WTC11 (cell line): ENCODE results near the gene SND1.

Experiments
- CREB1 ChIP-seq: sonication (generic); formaldehyde crosslinking; IDR thresholded peaks from 2 replicates; pipeline ENCODE4 v1.8.0; 2023; ENCODE audit warnings: mild to moderate bottlenecking, missing genetic modification reagents
- E2F4 ChIP-seq: sonication (generic); formaldehyde crosslinking; IDR thresholded peaks from 2 replicates; pipeline ENCODE4 v1.8.1; 2022; ENCODE audit warnings: low read depth, mild to moderate bottlenecking, moderate library complexity, missing genetic modification reagents, borderline replicate concordance
- EMX1 ChIP-seq: fragments of 250-450 bp; sonication (Bioruptor Pico); IDR thresholded peaks from 2 replicates; pipeline ENCODE4 v1.8.0; 2021; ENCODE audit warnings: mild to moderate bottlenecking
- GABPB1 ChIP-seq: sonication (generic); formaldehyde crosslinking; IDR thresholded peaks from 2 replicates; pipeline ENCODE4 v1.8.1; 2023; ENCODE audit warnings: mild to moderate bottlenecking, missing genetic modification reagents
- HMGXB4 ChIP-seq: sonication (generic); formaldehyde crosslinking; IDR thresholded peaks from 2 replicates; pipeline ENCODE4 v1.8.1; 2023; ENCODE audit warnings: mild to moderate bottlenecking, moderate library complexity, missing genetic modification reagents
- KAT7 ChIP-seq: sonication (generic); formaldehyde crosslinking; IDR thresholded peaks from 2 replicates; pipeline ENCODE4 v1.8.1; 2023; ENCODE audit warnings: missing genetic modification reagents, mild to moderate bottlenecking, borderline replicate concordance
- RORB ChIP-seq: fragments of 250-450 bp; sonication (Bioruptor Pico); IDR thresholded peaks from 2 replicates; pipeline ENCODE4 v1.9.0; 2021; ENCODE audit warnings: mild to moderate bottlenecking
- SP1 ChIP-seq: sonication (generic); formaldehyde crosslinking; conservative IDR thresholded peaks from 2 replicates; pipeline ENCODE4 v1.8.1; 2022; ENCODE audit warnings: missing genetic modification reagents
- STAT6 ChIP-seq: sonication (generic); formaldehyde crosslinking; conservative IDR thresholded peaks from 2 replicates; pipeline ENCODE4 v1.8.1; 2023; ENCODE audit warnings: mild to moderate bottlenecking, low read depth, missing genetic modification reagents, moderate library complexity
- ZNF138 ChIP-seq: sonication (generic); formaldehyde crosslinking; conservative IDR thresholded peaks from 2 replicates; pipeline ENCODE4 v1.8.1; 2022; ENCODE audit warnings: mild to moderate bottlenecking, moderate library complexity, missing genetic modification reagents
- TF ChIP-seq, protein P1 (sequence below): fragments of 200-600 bp; IDR thresholded peaks from 2 replicates; pipeline ENCODE4 v1.8.0; 2022; ENCODE audit warnings: antibody characterized with exemption
- TF ChIP-seq, protein P2 (sequence below): sonication (generic); formaldehyde crosslinking; IDR thresholded peaks from 2 replicates; pipeline ENCODE4 v1.8.1; 2023; ENCODE audit warnings: mild to moderate bottlenecking, missing genetic modification reagents

GRCh38 chr7:128081351-128081750 is 429.4 kb downstream of the SND1 start:
- TF ChIP-seq CREB1 (CRISPR knock-in tag) (no peak), GABPB1 (CRISPR knock-in tag) (no peak), RORB (CRISPR knock-in tag) (no peak), ZNF138 (no peak), KAT7 (no peak), E2F4 (no peak), SP1 (CRISPR knock-in tag) (no peak), HMGXB4 (no peak), STAT6 (CRISPR knock-in tag) (no peak), EMX1 (CRISPR knock-in tag) (no peak)
- TF ChIP-seq, protein P1, sequence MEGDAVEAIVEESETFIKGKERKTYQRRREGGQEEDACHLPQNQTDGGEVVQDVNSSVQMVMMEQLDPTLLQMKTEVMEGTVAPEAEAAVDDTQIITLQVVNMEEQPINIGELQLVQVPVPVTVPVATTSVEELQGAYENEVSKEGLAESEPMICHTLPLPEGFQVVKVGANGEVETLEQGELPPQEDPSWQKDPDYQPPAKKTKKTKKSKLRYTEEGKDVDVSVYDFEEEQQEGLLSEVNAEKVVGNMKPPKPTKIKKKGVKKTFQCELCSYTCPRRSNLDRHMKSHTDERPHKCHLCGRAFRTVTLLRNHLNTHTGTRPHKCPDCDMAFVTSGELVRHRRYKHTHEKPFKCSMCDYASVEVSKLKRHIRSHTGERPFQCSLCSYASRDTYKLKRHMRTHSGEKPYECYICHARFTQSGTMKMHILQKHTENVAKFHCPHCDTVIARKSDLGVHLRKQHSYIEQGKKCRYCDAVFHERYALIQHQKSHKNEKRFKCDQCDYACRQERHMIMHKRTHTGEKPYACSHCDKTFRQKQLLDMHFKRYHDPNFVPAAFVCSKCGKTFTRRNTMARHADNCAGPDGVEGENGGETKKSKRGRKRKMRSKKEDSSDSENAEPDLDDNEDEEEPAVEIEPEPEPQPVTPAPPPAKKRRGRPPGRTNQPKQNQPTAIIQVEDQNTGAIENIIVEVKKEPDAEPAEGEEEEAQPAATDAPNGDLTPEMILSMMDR = no peak
- TF ChIP-seq, protein P2, sequence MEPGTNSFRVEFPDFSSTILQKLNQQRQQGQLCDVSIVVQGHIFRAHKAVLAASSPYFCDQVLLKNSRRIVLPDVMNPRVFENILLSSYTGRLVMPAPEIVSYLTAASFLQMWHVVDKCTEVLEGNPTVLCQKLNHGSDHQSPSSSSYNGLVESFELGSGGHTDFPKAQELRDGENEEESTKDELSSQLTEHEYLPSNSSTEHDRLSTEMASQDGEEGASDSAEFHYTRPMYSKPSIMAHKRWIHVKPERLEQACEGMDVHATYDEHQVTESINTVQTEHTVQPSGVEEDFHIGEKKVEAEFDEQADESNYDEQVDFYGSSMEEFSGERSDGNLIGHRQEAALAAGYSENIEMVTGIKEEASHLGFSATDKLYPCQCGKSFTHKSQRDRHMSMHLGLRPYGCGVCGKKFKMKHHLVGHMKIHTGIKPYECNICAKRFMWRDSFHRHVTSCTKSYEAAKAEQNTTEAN (CRISPR knock-in tag) = no peak
